GM19025 (cell line): ENCODE results near the gene NRAS.

Experiments used
- ATAC-seq: cut with Tn5 transposase; IDR thresholded peaks from one replicate; pipeline ENCODE4 v1.9.1; 2021; ENCODE audit warnings: mild to moderate bottlenecking, low read depth, moderate library complexity; ENCODE audit not compliant: unreplicated experiment

NRAS gene

DNA sequence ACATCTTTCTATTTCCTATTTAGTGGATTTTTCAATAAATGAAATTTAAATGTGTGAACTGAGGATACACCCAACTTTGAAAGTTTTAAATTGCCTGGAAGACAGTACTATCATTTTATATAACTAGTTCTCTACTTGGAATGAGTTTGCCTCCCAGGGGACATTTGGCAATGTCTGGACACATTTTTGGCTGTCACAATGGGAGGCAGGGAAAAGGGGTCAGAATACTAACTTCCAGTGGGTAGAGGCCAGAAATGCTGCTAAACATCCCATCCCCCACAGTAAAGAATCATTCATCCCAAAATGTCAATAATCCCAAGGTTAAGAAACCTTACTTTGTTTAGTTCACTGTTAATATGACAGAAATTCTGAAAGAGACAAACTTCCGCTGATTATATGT, 13.2 kb upstream of the NRAS start:
- no peak for ATAC-seq

GRCh38 chr1:114728553-114728952, 12.0 kb upstream of the NRAS start:
- no peak for ATAC-seq

DNA sequence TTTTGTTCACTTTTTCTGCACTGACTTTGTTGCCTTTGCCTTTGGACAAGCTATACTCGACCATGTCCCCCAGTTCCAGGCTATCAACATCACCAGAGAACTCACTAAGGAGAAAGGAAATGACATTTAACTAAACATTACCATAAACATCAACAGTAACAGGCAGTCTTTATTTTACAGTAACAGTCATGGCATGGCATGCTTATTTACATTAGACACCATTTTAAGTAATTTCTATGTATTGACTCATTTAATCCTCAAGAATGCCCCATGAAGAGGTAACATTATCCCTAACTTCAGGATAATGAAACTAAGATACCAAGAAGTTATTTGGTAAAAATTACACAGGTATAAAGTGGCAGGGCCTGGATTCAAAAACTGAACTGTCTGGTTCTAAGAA, 8.7 kb upstream of the NRAS start:
- no peak for ATAC-seq

- no peak for ATAC-seq
Measured at GRCh38 chr1:114723915-114724314, 7.3 kb upstream of the NRAS start.

GRCh38 chr1:114723457-114723856, 6.9 kb upstream of the NRAS start:
- no peak for ATAC-seq

- ATAC-seq: no peak
Measured at GRCh38 chr1:114720492-114720891, 3.9 kb upstream of the NRAS start.

- ATAC-seq: no peak
Measured at GRCh38 chr1:114719424-114719787, 2.8 kb upstream of the NRAS start.

GRCh38 chr1:114718661-114719423, 2.3 kb upstream of the NRAS start:
- ATAC-seq: no peak

DNA sequence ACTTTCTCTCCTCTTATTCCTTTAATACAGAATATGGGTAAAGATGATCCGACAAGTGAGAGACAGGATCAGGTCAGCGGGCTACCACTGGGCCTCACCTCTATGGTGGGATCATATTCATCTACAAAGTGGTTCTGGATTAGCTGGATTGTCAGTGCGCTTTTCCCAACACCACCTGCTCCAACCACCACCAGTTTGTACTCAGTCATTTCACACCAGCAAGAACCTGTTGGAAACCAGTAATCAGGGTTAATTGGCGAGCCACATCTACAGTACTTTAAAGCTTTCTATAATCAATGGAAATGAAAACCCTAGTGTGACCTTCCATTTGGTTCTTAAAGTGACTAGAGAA, 643 bp downstream of the NRAS start:
- ATAC-seq: no peak

DNA sequence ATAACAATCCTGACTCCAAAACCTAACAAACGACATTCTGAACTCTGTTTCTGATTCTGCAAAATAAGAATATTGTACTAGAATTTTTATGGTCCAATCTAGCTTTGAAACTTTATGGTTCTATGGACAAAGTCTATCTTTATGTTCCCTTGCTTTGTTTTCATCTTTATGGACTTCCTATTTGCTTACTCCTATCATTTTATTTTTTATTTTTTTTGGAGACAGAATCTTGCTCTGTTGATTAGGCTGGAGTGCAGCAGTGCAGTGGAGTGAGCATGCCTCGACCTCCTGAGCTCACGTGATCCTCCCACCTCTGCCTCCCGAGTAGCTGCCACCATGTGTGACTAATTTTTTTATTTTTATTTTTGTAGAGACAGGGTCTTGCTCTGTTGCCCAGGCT, 3.6 kb downstream of the NRAS start:
- ATAC-seq: no peak

- no peak for ATAC-seq
Measured at GRCh38 chr1:114710360-114710759, 6.2 kb downstream of the NRAS start.

DNA sequence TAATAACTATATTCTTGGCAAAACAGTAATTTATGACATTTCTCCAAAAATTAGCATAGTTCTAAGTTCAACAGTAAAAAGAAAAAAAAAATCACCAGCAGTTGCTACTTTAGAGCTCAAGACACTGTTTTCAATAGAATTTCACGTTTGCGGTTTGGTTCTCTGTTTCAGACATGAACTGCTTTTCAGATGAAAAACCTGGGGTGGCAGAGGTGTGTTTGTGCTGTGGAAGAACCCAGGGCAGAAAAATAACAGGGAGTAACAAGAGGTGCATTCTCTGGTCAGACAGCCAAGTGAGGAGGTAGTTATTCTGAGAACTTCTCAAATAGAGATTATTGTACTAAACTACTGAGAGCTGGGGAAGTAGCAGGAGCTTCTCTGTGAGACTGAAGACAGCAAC, 9.0 kb downstream of the NRAS start:
- no peak for ATAC-seq

- ATAC-seq: no peak
Measured at GRCh38 chr1:114703242-114703641, 13.3 kb downstream of the NRAS start.

DNA sequence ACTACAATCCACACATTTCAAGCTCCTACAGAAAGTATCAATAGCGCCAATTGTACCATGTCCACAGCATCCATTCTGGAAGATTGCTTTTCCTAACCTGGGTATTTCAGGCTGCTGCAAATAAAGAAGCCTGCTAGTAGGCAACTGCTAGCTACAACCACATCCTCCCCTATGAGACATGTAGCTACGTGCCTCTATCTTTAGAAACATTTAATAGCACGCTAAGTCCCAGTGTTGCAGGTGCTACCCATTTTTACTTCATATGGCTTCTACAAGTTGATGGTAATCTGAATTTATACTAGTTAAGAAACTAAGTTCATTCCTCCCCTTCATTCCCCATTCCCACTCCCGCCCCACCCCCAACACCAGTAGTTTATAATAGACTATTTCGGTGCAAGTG, 13.8 kb downstream of the NRAS start:
- no peak for ATAC-seq

DNA sequence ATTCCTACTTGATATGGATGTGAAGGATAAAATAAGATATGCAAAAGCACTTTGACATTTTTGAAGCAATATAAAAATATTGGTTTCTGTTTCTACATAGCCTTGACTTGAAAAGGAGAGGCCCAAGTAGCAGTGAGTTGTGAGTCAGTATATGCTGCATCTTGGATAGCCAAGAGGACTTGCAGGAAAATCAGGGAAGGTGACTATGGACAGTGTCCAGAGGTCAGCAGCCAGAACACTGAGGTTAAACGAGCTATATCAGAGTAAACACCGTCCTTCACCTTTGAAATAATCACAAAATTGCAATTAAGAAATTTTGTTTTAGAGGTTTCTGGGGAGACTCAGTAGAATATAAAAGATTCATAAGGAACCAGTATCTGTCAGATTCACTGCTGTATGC, 14.6 kb downstream of the NRAS start:
- ATAC-seq: no peak

DNA sequence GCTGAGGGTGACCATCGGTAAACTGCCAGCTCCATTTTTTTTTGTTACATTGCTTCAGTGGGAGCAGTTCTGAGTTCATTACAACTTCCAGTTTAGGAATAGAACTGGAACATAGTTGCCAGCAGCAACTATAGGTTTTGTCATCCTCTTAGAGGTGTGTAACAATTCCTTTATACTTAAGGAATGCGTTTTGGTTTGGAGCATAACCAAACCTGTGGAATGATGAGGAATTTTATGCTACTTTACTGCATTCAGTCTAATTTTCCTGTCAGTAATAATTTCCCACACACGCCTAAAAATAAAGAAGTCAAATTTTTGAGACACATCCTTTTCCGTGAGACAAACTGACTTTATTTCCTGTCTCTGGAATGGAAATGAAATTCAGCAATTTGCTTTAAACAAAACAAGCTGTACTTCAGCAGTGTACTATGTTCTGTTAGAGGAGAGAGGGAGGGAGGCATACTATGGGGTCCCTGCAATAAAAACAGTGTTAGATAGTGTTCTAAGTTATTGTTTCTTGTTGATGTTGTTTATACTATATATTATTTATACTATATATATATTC, 16.5 kb downstream of the NRAS start:
- no peak for ATAC-seq

- ATAC-seq: no peak
Measured at GRCh38 chr1:114696810-114697209, 19.8 kb downstream of the NRAS start.

- ATAC-seq: no peak
Measured at GRCh38 chr1:114695430-114696058, 21.0 kb downstream of the NRAS start, which contains the start of gene AMPD1. TSS of gene AMPD1 (minus strand) at chr1:114695546. CDS start at chr1:114695471, 75 bp downstream.

- no peak for ATAC-seq
Measured at GRCh38 chr1:114694540-114695310, 21.8 kb downstream of the NRAS start.

- no peak for ATAC-seq
Measured at GRCh38 chr1:114692947-114693346, 23.6 kb downstream of the NRAS start.

DNA sequence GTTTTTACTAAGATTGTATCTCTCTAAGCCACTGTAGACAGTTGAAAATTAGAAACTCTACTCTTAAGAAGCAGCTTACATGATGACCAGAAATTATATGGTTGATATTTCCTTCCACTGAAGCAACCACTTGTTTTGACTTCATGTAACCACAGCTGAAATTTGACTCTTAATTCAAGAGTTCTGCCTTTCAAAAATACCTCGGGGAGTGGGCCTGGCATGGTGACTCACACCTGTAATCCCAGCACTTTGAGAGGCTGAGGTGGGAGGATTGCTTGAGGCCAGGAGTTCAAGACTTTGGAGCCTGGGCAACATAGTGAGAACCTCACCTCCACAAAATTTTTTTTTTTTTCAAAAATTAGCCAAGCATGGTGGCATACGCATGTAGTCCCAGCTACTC, 25.5 kb downstream of the NRAS start:
- no peak for ATAC-seq
